HG02678 (cell line): ENCODE measurements around the gene PLAAT4.
"Not testable (repeated sequence)": the region's sequence is repeated elsewhere in the genome, so short reads cannot be mapped to it uniquely, and the experiment has no call there.

Experiments
- ATAC-seq: cut with Tn5 transposase; IDR thresholded peaks from one replicate; pipeline ENCODE4 v1.9.1; 2021; ENCODE audit warnings: mild to moderate bottlenecking, moderate library complexity; ENCODE audit not compliant: unreplicated experiment

The PLAAT4 gene

DNA sequence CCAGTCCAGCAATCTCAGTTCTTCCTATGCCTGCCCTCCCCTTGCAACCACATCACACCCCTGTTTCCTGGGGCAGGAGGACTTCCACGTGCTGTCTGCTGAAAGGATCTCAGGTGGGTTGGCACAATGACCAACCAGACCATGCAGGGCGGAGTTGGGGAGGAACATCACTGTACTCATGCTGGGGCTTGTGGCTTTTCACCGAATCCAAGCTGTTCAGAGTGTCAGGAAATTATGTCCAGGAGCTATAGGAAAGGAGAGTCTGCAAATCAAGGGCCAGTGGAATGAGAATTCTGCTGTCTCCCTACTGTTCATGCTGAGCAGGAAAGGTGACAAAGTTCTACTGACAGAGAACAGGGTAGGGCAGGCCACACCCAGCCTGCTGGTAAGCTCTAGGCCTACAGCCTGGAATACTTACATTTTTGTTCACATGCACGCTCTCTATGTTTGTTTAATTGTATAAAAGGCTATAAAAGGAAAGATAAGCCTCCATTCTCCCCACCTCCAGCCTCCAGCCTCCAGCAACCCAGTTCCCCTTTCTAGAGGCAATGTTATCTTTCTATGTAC is 28.3 kb downstream of the PLAAT4 start:
- ATAC-seq = no peak

DNA sequence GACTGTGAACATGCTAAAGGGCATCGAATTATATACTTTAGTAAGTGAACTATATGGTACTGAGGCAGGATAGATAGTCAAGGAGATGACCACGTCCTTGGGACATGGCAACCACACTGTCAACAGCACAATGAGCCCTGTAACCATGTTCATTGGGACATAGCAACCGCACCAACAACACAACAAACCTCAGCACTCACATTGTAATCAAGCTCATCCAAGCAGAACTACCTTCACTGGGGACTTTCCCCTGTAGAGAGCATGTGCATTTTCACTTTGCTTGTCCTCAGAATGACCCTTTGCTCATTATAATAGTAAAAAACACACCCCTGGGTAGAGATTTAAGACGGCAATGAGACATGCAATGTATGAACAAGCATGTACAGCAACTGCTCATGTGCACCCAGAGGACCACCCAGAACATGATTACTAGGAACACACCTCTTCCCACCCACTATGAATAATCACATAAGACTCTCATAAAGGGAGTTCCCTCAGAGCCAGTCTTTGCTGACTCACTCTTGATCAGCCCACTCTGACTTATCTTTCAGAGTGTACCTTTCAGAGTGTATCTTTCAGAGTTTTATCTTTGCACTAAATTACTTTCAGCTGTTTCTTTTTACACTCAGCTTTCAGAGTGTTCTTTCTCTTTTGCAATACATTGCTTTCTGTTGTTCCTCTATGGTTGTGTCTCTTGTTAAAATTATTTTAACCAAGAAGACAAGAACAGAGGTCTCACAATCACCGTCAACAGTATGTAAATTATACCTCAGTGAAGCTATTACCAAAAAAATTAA is 30.6 kb downstream of the PLAAT4 start:
- peak; percentile 74 for ATAC-seq

DNA sequence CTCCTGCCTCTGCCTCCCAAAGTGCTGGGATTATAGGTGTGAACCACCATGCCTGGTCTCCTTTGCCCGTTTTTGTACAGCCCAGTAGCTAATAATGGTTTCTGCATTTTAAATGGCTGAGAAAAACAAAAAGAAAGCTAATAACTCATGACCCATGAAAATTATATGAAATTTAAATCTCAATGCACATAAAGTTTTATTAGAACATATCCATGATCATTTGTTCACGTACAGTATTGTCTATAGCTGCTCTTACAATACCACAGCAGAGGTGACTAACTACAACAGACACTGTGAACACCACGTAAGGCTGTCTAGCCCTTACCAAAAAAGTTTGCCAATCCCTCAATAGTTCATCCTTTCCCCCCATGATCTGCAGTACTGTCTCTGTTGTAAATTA is 33.0 kb downstream of the PLAAT4 start:
- ATAC-seq = no peak

DNA sequence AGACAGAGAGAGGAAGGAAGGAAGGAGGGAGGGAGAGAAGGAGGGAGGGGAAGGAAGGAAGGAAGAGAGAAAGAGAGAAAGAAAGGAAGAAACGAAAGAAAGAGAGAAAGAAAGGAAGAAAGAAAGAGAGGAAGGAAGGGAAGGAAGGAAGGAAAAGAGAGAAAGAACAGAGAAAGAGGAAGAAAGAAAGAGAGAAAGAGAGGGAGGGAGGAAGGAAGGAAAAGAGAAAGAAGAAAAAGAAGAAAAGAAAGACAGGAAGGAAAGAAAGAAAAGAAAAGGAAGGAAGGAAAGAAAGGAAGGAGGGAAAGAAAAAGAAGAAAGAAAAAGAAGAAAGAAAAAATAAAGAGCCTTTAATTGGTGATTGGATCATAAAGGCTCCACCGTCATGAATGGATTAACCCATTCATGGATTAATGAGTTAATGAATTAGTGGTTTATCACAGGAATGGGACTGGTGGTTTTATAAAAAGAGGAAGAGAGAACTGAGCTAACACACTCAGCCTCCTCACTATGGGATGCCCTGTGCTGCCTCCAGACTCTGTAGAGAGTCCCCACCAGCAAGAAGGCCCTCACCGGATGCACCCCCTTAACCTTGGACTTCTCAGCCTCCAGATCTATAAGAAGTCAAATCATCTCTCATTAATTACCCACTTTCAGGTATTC is 35.5 kb downstream of the PLAAT4 start:
- ATAC-seq = no peak

DNA sequence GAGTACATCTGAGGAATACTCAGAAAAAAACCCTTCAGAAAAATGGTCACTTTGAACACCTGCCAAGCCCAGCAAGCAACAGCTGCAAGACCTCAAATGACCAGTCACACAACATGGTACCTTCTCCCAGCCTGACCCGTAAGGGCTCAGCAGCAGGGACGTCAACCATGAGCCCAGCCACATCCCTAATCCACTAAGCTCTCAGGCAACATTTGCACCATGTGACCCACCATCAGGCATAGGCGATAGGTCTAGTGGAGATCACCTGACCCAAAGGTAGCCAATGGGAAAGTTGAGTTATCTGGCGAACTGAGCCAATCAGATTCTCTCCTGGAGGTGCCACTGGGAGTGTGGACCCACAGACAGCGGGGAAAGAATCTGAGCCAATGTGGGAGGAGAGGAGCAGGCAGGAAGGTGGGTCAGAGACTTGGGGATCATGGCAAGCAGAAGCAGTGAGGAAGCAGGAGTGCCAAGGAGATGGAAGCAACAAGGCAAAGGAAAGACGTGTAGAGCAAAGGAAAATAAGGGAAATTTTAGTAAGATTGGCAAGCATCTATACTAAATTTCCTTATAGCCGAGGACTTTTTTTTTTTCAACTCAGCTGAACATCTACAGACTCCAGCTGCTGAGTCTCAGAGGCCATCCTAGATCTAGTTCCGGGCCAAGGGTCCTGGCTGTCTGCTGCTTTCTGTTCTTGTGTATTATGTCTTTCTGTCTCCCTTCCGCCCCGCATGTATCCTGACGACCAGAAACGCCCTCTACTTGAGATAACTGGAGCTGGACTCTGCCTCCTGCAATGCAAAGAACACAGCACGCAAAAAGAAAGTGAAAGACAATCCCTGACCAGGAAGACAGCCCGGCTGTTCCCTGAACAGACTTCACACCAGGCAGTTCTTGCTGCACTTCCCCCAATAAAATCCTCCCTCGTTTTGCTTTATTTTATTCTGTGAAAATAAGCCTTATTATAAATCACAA is 37.6 kb downstream of the PLAAT4 start:
- ATAC-seq = peak; percentile 62

DNA sequence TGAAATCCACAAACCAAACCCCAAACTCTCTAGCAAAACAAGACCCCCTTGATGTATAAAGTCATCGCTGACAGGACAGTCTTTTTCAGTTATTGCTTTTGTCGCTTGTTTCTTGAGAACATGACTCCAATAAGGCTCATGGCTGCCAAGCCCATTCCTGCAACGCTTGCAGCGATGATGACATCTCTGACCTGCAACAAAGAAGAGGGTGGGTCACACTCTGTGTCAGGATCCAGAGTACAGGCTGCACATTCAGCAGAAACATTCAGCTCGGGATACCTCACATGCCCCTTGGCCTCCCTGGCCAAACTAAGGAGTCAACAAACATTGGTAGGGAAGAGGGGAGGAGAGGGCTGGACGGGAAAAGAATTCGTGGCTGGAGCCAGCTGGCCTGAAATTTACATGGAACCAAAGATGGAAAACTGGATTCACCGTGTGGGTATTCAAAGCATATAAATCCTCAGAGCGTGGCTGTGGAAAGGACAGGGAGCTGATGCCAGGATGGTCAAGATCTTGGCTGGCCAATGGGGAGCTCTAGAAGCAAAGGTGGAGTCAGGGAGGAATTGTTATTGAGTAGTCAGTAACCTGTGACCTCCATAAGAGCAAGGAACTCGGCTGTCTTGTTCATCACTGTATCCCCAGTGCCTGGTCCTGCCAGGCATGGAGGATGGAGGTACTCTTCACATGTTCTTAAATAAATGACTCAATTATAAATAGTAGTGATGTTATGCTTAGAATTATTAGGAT is 38.4 kb downstream of the PLAAT4 start:
- ATAC-seq = no peak

DNA sequence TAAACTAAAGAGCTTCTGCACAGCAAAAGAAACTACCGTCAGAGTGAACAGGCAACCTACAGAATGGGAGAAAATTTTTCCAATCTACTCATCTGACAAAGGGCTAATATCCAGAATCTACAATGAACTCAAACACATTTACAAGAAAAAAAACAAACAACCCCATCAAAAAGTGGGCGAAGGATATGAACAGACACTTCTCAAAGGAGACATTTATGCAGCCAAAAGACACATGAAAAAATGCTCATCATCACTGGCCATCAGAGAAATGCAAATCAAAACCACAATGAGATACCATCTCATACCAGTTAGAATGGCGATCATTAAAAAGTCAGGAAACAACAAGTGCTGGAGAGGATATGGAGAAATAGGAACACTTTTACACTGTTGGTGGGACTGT is 42.3 kb downstream of the PLAAT4 start:
- ATAC-seq = not testable (repeated sequence)

DNA sequence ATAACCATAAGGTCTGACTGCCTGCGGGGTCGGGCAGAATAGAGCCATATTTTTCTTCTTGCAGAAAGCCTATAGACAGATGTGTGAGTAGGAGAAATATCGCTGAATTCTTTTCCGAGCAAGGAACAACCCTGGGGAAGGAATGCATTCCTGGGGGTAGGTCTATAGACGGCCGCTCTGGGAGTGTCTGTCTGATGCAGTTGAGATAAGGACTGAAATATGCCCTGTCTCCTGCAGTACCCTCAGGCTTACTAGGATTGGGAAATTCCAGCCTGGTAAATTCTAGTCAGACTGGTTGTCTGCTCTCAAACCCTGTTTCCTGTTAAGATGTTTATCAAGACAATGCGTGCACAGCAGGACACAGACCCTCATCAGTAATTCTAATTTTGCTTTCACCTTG is 44.6 kb downstream of the PLAAT4 start:
- ATAC-seq = not testable (repeated sequence)

DNA sequence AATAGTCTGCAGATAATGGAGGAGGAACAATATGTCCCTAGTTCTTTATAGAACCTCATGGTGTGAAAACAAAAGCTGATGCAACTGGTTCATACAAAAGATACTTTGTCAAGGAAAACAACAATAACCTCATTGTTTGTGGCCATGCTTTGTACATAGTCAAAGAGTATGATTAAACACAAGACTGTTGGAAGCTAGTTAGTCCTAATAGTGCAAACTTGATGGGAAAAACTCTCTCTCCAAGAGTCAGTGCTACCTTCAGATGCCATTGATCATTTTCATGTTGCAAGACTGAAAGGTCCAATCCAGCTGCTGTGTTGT is 46.7 kb downstream of the PLAAT4 start:
- ATAC-seq = no peak

DNA sequence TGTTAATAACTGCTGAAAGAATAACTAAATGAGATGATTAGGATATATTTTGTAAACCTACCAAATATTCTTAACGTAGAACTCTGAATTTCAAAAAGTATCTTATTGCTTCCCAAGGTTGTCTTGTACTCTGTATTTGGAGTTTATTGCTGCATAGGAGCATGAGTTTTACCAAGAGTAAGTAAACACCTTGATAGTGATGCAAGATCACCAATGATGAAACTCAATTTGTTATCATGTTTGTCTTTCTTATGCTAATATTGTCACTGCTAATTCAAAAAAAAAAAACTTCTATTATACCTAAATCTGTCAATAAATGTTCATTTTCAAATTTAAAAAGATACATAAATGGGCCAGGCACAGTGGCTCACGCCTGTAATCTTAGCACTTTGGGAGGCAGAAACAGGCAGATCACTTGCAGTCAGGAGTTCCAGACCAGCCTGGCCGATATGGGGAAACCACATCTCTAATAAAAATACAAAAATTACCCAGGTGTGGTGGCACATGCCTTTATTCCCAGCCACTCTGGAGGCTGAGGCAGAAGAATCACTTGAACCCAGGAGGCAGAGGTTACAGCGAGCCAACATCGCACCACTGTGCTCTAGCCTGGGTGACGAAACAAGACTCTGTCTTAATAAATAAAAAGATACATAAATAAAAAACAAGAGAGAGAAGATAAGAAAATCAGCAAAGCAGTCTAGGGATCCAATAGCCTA is 50.0 kb downstream of the PLAAT4 start:
- no peak for ATAC-seq

DNA sequence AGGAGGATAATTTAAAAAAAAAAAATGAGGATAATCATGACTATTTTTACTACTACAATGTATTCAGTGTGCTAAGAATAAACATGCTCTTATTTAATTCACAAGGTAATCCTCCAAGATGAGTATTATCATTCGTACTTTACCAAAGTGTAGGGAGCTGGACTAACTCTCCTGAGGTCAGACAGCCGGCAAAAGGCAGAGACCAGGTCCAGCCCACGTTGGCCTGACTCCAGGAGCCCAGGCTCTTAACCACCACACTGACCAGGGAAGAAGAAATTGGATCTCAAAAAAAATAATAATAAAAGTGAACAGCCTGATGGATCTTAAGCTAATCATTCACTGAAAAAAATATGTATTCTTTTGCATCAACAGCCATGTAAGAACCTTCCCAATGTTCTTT is 52.4 kb downstream of the PLAAT4 start:
- no peak for ATAC-seq

DNA sequence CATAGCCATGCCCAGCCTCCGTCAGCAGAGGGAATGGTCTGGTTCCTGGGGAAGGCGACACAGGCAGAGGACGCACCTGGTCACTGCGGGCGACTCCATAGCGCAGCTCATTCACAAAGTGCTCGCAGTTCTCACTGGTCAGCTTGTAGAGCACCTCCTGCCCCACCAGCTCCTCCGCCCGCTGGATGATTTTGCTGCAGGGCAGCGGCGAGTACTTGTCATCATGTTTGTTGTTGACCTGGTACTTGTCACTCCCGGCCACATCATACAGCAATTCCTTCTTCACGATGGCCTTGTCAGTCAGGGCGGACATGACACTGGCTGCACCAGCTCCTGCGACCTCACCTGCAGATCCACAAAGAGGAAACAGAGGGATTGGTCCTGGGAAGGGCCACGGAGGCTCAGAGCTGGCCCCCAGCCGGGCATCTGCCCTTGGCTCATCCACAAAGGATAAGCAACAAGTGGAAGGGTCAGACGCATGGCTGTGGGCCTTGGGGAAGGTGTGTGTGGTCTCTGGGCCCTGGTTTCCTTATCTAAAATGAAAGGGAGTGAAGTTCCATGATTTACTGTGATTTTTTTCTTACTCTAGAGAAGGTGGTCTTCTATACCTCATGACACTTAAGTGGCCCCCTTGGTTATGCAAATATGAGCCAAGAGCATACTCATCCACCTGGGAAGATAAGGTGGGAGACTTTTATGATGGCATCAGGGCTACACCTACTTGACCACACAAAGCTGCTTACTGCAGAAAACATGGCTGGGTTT is 53.6 kb downstream of the PLAAT4 start:
- no peak for ATAC-seq

DNA sequence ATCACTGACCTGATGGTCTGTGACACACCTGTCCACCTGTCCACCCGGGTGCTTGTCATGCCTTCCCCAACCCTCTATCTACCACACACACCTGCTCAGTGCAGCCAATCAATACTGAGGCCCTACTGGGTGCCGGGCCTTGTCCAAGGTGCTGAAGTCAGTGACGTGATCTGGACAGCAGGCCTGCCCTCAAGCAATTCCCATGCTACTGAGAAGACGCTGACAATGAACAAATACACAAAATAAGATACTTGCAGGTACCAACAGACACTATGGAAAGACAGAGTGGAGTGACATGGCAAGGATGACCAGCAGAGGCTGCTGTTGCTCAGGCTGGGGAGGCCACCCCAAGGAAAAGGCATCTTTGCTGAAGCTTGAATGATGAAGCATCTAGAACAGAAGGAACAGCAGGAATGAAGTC is 56.4 kb downstream of the PLAAT4 start:
- no peak for ATAC-seq

DNA sequence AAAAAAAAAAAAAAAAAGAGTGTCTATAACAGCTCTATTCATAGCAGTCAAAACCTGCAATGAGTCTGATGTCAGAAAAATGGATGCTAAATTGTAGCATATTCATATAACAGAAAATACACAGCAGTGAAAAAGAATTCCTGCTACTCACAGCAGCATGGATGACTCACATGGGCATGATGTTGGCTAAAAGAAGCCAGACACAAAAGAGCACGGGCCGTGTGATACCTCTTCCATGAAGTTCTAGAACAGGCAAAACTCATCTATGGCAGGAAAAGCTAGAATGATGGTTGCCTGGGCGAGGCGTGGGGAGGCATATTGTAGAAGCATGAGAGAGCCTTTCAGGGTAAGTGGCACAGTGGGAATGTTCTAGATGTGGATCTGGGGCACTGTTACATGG is 58.7 kb downstream of the PLAAT4 start:
- no peak for ATAC-seq
